GM19240 (cell line): Measurements from ENCODE around the gene IL6R.

Source experiments
- DNase-seq: peaks from one replicate; pipeline ENCODE4 v3.0.0; 2011; ENCODE audit warnings: low spot score; ENCODE audit not compliant: insufficient read length

IL6R gene

DNA sequence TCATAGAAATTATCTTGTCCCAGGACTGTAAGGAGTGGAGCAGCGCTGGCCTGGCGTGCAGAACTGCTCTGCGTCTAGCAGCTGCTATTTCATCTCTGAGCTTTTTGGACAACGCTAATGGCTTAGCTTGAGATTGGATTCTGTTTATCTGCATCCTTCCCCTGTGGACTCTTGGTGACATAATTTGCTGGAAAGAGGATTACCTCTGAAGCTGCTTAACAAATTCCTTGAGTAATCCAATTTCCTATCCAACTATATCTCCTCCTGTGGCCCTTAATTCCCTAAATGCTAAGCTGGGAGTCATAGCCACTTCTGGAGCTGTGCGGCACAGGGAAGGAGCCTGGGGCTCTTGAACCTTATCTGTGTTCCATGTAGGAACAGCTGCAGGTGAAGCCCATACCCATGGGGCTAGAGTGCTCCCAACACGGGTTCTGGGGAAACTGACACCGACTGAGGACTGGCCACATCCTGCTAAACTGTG lies 43.2 kb downstream of the IL6R start:
- no peak for DNase-seq

DNA sequence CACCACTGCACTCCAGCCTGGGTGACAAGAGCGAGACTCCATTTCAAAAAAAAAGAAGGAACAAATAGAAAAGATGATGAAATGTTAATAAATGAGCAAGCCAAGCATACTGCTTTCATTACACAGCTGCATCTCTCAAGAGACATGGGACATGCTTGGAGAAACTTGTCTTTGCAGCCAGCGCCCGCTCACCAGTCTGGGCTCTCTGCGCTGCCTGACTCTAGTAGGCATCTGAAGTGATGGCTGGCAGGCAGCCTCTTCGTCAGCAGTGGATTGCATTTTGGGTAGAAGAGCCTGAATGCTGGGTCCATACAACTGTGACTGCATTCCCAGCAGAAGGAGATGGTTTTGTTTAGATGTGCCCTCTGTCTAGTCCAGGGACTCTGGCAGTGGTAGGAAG lies 48.0 kb downstream of the IL6R start:
- DNase-seq: no peak

DNA sequence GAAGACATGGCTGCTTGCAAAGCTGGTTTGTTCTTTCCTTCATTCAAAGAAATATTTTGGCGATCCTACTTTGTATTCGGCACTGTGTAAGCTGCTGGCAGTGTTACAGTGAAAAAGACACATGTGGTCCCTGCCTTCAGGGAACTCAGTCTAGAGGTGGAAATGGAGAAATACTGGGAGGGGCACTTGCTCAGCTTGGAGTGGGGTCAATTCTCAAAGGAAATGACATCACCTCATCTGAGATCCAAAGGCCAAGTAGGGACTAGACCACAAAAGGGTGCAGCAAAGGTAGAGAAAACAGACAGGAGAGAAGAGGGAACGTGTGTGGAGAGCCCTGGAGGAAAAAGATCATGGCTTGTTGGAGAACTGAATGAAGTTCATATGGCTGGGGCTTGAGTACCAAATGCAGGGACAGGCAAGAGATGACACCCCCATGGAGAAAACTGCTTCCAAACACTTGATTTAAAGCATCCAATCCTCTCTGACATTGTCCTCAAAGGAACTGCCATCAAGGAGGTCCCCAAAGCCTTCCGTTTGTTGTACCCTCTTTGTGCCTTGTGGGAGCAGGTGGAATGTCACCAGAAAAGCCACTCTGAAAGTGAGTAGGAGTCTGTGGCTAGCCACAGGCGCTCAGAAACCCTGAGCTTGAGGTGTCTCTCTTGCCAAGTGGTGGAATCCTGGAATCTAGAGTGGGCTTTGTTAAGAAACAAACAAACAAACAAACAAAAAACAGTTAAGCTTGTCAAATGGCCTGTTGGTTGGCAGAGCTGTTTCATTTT lies 48.6 kb downstream of the IL6R start:
- no peak for DNase-seq

DNA sequence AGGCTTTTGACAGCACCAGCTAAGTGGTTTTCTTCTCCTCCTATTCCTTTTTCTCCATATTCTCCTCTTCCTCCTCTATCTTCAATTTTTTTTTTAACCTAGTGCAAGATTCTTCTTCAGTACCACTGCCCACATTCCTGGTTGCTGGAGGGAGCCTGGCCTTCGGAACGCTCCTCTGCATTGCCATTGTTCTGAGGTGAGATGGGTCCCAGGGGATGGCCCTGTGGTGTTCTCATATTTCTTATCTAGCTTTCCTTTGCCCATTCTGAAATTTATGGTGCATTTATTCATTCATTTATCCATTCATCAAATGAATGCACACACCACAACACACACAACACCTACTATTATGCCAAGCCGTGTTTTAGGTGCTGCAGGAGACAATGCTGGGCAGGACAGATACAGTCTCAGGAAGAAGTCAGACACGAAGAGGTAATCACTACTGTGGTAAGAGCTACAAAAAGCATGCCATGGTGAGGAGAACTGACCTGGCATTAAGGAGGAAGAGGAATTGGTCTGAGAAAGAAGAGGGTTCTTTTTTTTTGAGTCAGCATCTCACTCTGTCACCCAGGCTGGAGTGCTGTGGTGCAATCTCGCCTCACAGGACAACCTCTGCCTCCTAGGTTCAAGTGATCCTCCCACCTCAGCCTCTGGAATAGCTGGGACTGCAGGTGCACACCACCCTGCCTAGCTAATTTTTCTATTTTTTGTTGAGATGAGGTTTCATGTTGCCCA lies 49.4 kb downstream of the IL6R start:
- no peak for DNase-seq

DNA sequence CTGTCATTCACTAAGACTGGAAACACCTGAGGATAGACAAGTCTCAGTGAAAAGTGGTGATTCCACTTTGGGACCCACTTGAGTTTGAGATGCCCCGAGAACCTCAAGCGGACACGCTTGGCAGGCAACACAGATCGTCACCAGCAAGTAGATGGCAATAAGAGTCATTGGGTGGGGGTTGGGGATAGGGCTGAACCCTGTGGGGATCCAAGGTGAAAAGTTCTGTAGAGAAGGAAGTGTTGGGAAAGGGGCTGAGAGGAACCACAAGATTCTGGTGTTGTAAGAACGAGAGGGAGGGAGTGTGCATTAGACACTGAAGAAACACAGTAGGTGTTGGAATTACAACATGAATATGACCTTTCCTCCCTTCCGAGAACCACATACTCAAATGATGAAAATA lies 51.5 kb downstream of the IL6R start:
- no peak for DNase-seq

DNA sequence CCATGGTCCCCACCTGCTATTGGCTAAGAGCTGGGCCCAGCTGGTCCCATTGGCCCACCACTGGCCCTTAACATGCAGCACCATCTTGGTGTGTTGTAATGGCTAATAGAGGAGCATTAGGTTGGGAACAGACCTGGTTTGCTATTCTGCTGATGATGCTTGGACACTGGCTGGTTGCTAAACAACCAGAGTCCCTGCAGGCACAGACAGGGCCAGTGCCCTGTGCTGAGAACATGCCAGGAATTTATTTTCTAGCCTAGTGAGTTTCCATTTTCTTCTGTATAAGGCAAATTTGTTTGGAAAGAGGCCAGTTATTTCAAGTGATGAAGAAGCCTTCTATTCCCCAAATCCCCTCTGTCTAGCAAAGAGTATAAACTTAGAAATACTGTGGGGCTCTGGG lies 53.9 kb downstream of the IL6R start:
- no peak for DNase-seq

DNA sequence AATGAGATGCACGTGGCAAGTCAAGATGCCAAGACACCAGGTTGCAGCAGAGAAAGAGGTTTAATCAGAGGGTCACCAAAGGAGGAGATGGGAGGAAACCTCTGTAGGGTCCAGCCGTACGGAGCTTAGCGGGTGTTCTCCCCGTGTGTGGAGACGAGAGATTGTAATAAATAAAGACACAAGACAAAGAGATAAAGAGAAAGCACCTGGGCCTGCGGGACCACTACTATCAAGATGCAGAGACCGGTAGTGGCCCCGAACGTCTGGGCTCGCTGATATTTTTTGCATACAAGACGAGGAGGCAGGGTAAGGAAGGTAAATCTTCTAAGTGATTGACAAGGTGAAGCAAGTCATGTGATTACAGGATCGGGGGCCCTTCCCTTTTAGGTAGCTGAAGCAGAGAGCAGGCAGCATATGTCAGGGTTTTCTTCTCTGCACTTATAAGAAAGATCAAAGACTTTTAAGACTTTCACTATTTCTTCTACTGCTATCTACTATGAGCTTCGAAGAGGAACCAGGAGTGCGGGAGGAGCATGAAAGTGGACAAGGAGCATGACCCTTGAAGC lies 55.6 kb downstream of the IL6R start:
- no peak for DNase-seq

DNA sequence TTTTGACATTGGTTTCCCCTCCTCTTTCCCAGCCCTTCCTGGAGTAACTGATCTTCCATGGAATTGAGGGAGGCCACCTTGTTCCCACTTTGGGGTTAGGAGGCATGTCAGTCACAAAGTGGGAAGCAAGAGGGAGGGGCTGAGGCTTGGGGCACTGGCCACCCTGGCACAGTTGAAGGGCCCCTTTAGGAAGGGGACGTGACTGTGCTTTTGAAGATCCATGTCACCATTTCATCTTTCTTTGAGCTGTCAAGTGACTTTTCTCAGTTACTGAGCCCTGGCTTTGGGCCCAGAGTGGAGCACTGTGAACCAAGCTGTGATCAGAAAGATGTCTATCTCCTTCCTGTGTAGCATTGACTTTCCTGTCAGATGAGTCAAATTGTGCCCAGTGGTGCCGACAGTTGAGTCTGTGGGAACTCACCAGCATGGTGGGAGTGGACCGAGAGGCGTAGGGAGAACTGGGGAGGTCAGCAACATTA lies 58.4 kb downstream of the IL6R start:
- no peak for DNase-seq

DNA sequence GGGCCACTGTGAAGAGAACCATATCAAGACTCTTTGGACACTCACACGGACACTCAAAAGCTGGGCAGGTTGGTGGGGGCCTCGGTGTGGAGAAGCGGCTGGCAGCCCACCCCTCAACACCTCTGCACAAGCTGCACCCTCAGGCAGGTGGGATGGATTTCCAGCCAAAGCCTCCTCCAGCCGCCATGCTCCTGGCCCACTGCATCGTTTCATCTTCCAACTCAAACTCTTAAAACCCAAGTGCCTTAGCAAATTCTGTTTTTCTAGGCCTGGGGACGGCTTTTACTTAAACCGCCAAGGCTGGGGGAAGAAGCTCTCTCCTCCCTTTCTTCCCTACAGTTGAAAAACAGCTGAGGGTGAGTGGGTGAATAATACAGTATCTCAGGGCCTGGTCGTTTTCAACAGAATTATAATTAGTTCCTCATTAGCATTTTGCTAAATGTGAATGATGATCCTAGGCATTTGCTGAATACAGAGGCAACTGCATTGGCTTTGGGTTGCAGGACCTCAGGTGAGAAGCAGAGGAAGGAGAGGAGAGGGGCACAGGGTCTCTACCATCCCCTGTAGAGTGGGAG lies 60.6 kb downstream of the IL6R start:
- DNase-seq: no peak

DNA sequence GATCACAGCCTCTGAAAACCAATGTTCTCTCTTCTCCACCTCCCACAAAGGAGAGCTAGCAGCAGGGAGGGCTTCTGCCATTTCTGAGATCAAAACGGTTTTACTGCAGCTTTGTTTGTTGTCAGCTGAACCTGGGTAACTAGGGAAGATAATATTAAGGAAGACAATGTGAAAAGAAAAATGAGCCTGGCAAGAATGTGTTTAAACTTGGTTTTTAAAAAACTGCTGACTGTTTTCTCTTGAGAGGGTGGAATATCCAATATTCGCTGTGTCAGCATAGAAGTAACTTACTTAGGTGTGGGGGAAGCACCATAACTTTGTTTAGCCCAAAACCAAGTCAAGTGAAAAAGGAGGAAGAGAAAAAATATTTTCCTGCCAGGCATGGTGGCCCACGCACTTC lies 61.1 kb downstream of the IL6R start:
- no peak for DNase-seq

DNA sequence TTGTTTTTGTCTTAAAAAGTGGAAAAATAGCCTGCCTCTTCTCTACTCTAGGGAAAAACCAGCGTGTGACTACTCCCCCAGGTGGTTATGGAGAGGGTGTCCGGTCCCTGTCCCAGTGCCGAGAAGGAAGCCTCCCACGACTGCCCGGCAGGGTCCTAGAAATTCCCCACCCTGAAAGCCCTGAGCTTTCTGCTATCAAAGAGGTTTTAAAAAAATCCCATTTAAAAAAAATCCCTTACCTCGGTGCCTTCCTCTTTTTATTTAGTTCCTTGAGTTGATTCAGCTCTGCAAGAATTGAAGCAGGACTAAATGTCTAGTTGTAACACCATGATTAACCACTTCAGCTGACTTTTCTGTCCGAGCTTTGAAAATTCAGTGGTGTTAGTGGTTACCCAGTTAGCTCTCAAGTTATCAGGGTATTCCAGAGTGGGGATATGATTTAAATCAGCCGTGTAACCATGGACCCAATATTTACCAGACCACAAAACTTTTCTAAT lies 61.8 kb downstream of the IL6R start:
- DNase-seq: no peak

DNA sequence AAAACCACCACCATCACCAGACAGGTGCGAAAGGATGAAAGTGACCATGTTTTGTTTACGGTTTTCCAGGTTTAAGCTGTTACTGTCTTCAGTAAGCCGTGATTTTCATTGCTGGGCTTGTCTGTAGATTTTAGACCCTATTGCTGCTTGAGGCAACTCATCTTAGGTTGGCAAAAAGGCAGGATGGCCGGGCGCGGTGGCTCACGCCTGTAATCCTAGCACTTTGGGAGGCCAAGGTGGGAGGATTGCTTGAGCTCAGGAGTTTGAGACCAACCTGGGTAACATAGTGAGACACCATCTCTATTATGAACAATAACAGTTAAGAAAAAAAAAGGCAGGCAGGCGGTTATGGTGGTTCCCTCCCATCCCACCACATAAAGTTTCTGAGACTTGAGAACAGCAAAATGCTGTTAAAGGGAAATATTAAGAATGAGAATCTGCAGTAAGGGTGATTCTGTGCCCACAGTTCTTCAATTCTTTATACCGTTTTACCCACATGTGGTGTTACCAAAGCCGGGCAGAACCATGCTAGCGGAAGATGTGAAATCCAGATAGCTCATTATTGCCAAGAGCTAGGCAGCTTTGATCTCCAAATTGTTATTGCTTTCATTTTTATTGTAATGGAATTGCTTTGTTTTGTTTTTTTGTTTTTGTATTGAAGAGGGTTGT lies 62.4 kb downstream of the IL6R start:
- no peak for DNase-seq

DNA sequence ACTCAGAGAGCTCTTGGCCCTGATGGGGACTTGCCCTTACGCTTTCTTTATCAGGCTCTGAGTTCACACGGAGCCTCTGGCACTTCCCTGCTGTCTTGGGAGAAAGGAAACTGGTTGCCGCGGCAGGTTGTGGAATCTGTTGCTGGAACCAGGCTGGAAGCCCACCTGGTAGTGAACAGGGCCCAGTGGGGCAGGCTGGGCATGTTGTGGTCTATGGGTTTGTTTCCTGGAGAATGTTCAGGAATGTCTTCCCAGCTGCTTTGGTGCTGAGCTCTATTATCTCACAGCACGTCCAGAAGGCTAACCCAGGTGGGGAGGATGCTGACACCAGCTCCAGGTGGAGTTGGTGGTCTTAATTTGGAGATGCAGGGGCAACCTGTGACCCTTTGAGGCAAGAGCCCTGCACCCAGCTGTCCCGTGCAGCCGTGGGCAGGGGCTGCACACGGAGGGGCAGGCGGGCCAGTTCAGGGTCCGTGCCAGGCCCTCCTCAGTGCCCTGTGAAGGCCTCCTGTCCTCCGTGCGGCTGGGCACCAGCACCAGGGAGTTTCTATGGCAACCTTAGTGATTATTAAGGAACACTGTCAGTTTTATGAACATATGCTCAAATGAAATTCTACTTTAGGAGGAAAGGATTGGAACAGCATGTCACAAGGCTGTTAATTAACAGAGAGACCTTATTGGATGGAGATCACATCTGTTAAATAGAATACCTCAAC lies 63.5 kb downstream of the IL6R start:
- no peak for DNase-seq

DNA sequence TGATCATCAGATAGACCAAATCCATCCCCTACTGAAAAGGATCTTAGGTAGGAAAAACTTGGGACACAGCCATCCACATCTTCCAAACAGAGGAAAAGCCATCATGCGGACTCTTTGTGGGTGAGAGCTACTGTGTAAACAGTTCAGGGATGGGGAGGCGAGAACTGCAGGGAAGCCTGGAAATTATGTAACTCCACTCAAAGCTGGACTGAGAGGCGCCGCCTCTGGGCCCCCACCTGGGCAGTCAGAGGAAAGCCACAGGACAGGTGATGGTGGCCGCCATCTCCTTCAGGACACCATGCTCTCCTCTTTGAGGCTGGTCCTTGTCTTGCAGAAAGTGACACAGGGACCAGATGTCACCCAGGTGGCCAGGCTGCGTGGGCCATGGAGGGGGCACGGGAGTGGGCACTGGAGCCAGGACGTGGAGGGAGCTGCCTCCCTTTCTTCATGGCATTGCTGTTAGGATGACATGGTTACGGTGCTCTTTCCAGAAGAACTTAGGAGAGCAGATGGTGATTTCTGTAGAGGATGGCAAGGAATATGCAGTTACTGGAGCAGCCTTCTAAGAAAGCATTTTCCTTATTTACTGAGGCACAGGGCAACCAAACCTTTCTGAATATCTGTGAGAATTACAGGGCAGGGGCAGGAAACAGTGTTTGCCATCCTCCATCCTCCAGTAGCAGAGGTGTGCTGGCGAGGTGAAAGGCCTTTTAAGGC lies 64.9 kb downstream of the IL6R start:
- no peak for DNase-seq

DNA sequence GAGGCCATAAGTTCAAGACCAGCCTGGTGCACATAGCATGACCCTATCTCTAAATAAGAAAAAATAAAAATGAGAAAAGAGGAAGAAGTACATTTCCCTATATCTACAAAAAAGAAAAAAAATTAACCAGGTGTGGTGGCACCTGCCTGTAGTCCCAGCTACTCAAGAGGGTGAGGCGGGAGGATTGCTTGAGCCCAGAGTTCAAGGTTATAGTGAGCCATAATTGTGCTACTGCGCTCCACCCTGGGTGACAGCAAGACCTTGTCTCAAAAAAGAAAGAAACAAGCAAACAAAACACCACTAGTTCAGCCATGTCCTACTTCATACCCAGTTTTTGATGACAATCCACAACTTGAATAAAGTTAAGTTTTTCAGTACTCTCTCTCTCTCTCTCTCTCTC lies 66.2 kb downstream of the IL6R start:
- DNase-seq: no peak

DNA sequence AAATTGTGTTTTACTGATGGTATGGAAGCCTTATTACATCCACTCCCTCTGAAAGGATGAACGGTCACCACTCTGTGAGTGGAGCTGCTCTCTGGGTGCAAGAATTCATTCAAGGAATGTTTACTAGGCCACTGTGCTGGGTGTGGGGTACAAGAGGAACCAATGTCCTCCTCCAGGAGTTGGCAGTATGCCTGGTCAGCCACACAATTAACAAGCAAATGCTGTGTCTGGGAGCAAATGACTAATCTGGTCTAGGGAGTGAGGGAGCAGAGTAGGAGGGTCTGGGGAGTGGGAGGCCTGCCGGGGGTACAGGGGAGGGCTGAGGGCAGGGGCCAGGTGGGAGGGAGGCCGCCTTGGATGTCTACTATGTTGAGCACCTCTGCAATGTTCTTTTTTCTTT lies 69.7 kb downstream of the IL6R start:
- DNase-seq: no peak

DNA sequence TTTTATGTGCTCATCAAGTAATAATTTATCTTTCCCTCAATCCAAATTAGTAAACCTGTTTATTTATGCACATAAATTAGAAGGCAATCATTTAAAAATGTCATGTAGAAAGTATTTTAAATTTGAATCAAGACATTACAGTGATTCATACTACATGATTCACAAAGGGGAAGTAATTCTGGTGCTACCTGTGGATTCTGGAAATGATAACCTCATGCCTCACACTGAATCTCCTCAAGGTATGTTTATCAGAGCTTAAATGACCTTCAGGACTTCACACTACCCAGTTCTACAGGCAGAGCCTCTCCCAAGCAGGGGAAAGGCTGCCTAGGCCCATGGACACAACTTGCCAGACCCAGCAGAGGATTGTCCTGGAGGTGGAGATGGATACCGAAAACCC lies 71.6 kb downstream of the IL6R start:
- DNase-seq: no peak

DNA sequence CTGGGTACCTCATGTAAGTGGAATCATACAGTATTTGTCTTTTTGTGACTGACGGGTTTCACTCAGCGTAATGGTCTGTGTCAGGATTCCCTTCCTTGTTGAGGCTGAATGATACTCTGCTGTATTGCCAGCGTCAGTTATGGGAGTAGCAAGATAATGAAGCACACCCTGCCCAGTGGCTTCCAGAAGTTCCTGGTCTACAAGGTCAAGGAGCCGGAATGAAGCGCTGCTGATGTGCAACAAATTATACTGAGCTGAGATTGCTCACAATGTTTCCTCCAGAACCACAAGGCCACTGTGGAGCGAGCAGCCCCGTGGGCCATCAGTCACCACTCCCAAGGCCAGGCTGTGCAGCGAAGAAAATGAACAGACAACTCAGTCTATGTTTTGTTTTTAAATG lies 72.9 kb downstream of the IL6R start:
- DNase-seq: no peak

DNA sequence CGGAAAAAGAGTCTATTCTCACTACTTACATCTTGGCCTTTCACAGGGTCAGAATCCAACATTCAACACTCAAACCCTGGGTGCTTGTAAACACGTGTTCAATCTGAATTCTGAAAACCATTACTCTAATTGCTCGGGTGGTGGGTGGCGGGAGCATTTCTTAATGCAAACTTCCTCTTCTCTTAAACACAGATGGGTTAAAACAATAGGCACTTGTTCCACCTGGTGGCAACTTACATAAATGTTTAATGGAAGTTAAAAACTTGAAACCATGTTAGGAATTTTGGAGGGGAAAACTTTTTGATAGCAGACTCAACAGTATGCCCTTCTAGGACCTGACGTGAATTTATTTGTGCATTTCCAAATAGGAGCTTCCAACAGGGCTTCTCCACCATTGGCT lies 73.5 kb downstream of the IL6R start:
- DNase-seq: no peak

DNA sequence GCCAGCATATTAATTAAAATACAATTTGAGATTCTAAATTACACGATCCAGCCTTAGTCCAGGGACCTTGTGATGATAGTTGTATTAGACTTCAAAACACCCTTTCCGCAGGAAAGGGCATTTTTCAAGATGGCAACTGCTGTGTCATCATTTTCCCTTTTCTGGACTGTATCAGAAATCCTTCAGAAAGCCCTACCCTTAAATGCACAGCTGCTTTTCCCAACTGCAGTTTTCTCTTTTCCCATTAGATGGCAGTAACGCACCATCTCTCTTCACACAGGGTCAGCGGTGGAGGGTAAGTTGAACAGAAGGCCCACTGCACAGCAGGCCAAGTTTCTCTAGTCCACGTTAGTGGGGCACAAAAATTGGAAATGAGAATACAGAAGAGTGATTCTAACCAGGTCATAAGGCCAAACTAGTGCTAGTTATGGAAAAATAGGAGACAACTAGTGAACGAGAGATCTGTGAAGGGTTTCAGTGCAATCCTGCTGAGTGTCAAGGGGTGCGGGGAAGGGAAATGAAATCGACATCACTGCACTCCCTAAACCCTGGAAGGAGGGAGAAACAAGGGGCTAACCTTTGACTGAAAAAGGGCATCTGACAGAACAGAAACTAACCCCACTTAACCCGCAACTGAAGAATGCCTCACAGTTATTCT lies 74.8 kb downstream of the IL6R start:
- peak; percentile 58 for DNase-seq
